ENCODE measurements around the gene NUP88.

The NUP88 gene

DNA sequence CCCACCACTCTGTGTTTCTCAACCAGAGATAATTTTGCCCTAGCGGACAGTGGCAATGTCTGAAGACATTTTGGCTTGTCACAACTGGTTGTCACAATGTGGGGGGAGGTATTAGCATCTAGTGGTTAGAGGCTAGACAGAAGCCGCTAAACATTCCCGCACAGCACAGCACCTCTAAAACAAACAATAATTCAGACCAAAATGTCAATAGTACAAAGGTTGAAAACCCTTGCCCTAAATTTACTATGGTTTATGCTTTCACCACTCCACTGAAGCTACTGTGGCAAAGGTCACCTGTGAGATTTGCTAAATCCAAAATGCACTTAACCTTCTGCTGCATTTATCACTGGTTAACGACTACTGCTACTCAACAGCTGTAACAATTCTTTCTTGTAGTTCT lies 14.1 kb downstream of the NUP88 start:
- H3K4me3 ChIP-seq (ENCODE audit: low read length): no peak overlapping the region
- TF ChIP-seq, protein P1, sequence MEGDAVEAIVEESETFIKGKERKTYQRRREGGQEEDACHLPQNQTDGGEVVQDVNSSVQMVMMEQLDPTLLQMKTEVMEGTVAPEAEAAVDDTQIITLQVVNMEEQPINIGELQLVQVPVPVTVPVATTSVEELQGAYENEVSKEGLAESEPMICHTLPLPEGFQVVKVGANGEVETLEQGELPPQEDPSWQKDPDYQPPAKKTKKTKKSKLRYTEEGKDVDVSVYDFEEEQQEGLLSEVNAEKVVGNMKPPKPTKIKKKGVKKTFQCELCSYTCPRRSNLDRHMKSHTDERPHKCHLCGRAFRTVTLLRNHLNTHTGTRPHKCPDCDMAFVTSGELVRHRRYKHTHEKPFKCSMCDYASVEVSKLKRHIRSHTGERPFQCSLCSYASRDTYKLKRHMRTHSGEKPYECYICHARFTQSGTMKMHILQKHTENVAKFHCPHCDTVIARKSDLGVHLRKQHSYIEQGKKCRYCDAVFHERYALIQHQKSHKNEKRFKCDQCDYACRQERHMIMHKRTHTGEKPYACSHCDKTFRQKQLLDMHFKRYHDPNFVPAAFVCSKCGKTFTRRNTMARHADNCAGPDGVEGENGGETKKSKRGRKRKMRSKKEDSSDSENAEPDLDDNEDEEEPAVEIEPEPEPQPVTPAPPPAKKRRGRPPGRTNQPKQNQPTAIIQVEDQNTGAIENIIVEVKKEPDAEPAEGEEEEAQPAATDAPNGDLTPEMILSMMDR (IDR thresholded peaks at IDR 0.05; ENCODE audit: insufficient read depth, low read depth, low read length, missing control alignments): no peak

DNA sequence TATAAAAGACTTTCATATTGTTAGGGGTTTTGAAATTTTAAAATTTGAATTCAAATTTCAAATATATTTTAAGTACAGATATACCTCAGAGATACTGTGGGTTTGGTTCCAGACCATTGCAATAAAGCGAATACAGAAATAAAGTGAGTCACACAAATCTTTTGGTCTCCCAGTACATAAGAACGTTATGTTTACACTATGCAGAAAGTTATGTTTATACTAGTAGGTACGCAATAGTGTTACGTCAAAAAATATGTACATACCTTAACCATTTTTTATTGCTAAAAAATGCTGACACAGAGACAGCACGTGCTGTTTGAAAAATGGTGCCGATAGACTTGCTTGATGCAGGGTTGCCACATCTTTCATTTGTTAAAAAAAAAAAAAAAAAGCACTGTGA lies 19.7 kb downstream of the NUP88 start:
- TF ChIP-seq, protein P1 (IDR thresholded peaks at IDR 0.05; ENCODE audit: insufficient read depth, low read depth, low read length, missing control alignments): no peak
- no peak for DNase-seq (ENCODE audit: low read depth)
- no peak overlapping the region for H3K4me3 ChIP-seq (ENCODE audit: low read length)

More for the DNA sequence above, 14.1 kb downstream of the NUP88 start:
- DNase-seq (ENCODE audit: low read depth): no peak

DNA sequence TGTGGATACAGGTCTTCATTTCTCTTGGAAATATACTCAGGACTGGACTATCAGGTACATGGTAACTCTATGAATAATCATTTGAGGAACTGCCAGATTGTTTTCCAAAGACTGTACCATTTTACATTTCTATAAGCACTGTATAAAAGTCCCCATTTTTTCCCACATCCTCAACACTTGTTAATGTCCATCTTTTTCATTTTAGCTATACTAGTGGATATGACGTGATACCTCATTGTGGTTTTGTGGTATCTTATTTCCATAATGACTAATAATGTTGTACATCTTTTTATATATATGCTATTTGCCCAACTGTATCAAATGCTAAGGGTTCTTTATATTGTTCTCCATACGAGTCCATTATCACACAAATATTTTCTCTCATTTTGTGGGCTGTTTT lies 22.9 kb downstream of the NUP88 start:
- TF ChIP-seq, protein P1 (IDR thresholded peaks at IDR 0.05; ENCODE audit: insufficient read depth, low read depth, low read length, missing control alignments): no peak
- no peak for DNase-seq (ENCODE audit: low read depth)
- no peak overlapping the region for H3K4me3 ChIP-seq (ENCODE audit: low read length)

DNA sequence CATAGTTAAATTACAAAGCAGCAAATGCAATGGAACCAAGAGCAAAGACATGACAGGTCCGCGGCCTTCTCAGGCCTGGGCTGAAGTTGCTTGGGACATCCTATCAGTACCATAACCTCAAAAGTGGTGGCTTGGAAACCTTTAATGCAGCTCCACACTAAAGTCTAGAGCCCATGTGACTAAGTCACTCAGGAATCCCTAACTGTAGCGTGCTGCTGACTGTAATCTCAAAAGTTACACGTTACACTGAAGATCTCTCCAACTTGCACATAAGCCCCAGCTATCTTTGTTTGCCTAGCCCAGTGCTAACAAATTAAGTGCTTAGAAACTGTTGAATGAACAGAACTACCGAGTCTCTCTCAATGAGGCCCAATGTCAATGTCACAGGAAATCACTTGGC lies 27.8 kb downstream of the NUP88 start:
- TF ChIP-seq, protein P1 (IDR thresholded peaks at IDR 0.05; ENCODE audit: insufficient read depth, low read depth, low read length, missing control alignments): no peak
- no peak overlapping the region for H3K4me3 ChIP-seq (ENCODE audit: low read length)
- DNase-seq (ENCODE audit: low read depth): no peak

DNA sequence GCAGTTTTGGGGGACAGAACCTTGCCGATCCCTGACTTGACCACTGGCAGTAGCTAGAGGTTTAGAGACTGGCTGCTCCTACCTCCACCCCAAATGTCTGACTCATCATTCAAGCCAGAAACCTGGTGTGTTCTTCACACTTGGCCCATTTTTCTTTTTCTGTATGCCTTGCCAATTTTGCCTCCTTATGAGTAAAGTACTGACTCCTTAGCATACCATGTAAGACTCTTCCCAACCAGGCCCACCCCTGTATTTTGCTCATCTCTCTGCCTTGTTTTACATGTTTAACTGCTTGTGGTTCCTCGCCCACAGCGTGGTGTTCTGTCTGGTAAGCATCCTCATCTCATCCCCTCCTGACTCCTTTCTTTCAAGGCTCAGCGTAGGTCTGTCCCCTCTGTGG lies 37.9 kb downstream of the NUP88 start:
- H3K4me3 ChIP-seq (ENCODE audit: low read length): no peak overlapping the region
- peak; percentile 35 for DNase-seq (ENCODE audit: low read depth)
- TF ChIP-seq, protein P1 (IDR thresholded peaks at IDR 0.05; ENCODE audit: insufficient read depth, low read depth, low read length, missing control alignments): no peak

DNA sequence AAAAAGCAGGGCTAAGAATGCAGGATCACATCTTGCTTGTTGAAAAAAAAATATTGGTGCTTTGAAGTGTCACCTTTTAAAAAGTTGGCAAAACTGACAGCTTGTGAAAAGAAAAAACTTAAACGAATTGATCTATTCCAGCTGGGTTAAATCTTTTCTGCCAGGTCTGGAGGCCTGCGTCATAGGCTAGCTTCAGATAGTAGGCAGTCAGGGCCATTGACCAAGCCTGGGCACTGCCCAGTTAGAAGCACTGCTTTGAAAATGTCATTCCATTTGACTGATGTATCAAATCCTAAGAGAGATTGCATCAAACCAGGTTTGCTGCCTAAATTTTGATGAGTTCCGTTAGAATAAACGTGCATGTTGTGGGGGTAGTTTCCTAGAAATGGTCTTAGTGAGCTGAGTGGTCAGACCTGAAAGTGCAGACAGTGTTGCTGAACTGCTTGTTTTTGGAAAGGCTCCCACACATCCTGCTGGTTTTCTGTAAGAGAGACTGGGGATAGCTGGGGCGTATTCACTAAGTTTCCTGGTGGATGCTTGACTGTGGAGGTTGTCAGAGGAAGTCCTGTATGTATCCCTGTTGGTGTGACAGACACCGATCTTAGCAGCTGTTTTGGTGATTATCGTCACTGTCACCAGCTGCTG lies 38.8 kb downstream of the NUP88 start:
- TF ChIP-seq, protein P1 (IDR thresholded peaks at IDR 0.05; ENCODE audit: insufficient read depth, low read depth, low read length, missing control alignments): no peak
- DNase-seq (ENCODE audit: low read depth): no peak

More for the DNA sequence above, 38.8 kb downstream of the NUP88 start:
- H3K4me3 ChIP-seq (ENCODE audit: low read length): no peak overlapping the region
